ENCODE measurements around the gene SCN5A.

GRCh38 chr3:38684546-38684945 lies 35.1 kb upstream of the SCN5A start:
- TF ChIP-seq CTCF (IDR thresholded peaks at IDR 0.05; ENCODE audit: insufficient read depth, low read depth, low read length) (no peak), EZH2 (IDR thresholded peaks at IDR 0.05; ENCODE audit: insufficient read depth, low read length) (no peak)
